Stimulated activated CD4-positive, alpha-beta T cell treated with anti-CD3 and anti-CD28 coated beads, Interleukin-4, amount 100 ng/mL, for 24 hours (primary cell): ENCODE results near the gene PDZD2.

Experiments
- DNase-seq: peaks from one replicate; pipeline ENCODE4 v3.0.0-alpha.2; 2020

Gene PDZD2

DNA sequence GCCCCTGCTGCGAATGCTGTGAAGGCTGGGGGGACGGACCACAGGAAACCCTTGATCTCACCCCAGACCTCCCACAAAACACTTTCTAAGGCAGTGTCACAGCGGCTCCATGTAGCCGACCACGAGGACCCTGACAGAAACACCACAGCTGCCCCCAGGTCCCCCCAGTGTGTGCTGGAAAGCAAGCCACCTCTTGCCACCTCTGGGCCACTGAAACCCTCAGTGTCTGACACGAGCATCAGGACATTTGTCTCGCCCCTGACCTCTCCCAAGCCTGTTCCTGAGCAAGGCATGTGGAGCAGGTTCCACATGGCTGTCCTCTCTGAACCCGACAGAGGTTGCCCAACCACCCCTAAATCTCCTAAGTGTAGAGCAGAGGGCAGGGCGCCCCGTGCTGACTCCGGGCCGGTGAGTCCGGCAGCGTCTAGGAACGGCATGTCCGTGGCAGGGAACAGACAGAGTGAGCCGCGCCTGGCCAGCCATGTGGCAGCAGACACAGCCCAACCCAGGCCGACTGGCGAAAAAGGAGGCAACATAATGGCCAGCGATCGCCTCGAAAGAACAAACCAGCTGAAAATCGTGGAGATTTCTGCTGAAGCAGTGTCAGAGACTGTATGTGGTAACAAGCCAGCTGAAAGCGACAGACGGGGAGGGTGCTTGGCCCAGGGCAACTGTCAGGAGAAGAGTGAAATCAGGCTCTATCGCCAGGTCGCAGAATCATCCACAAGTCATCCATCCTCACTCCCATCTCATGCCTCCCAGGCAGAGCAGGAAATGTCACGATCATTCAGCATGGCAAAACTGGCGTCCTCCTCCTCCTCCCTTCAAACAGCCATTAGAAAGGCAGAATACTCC is 450.4 kb downstream of the PDZD2 start:
- DNase-seq: no peak

- DNase-seq: no peak
These were observed 451.3 kb downstream of the PDZD2 start for GRCh38 chr5:32090026-32090754.

- no peak for DNase-seq
These were observed 451.8 kb downstream of the PDZD2 start for GRCh38 chr5:32090755-32091128.

- DNase-seq: peak; percentile 73
These were observed 454.2 kb downstream of the PDZD2 start for GRCh38 chr5:32092938-32093812.

DNA sequence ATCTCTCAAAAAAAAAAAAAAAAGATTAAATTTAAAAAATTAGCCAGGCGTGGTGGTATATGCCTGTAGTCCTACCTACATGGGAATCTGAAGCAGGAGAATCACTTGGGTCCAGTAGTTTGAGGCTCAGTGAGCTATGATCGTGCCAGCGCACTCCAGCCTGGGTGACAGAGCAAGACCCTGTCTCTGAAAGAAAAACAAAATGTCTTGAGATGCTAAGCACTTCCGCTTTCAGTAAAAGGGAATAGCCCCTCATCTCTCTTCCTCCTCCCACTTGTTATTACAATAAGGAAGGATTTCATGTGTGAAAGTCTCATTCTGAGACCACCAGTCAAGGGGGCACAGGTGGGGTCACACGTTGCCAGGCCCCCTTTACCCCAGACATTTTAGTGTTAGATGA is 455.8 kb downstream of the PDZD2 start:
- no peak for DNase-seq

GRCh38 chr5:32095261-32095671 is 456.3 kb downstream of the PDZD2 start:
- DNase-seq: no peak

DNA sequence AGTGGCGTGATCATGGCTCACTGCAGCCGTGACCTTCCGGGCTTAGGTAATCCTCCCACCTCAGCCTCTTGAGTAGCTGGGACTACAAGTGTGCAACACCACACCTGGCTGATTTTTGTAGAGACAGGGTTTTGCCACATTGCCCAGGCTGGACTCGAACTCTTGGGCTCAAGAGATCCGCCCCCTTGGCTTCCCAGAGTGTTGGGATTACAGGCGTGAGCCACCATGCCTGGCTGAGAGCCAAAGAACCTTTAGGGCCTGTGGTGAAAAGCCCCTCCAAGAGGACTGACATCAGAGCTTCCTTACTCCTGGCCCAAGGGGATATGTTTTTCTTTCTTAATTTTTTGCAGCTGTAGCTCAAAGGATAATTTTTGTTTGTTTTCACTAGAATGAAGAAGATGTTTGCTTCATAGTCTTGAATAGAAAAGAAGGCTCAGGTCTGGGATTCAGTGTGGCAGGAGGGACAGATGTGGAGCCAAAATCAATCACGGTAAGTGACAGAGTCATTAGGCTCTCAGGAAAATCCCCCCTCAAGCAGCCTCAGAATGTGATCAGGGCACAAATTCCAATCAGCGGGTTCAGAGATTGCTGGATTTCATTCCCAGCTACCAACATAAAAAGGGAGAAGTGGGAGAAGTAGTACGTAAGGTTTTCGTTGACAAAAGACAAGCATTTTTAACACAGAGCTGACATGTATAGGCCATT is 458.1 kb downstream of the PDZD2 start:
- no peak for DNase-seq

DNA sequence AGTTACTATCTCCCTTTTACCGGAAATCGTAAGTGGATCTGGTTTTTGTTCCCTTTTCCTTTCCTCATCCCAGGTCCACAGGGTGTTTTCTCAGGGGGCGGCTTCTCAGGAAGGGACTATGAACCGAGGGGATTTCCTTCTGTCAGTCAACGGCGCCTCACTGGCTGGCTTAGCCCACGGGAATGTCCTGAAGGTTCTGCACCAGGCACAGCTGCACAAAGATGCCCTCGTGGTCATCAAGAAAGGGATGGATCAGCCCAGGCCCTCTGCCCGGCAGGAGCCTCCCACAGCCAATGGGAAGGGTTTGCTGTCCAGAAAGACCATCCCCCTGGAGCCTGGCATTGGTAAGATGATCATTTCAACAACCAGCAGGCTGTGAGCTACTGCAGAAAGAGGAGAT is 459.4 kb downstream of the PDZD2 start:
- no peak for DNase-seq

GRCh38 chr5:32098890-32099310 is 460.0 kb downstream of the PDZD2 start:
- no peak for DNase-seq

GRCh38 chr5:32099486-32100035 is 460.6 kb downstream of the PDZD2 start:
- DNase-seq: no peak

DNA sequence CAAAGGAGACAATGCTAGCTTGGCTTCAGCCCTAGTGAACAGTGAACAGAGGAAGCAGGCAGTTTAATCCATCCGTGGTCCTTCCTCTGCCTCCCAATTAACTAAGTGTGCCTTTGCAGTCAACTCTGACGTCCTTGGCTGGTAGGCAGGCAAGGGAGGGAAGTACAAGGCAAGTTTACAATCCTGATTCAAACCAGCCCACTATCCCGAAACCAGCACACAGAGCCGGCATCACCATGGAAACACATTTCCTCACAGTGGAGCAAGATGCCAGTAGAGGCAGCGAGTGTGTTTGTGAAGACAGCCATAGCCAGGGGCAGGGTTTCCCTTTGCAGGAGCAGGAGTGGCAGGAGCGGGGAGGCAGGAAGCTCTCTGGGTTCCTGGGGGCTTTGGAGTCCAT is 461.3 kb downstream of the PDZD2 start:
- no peak for DNase-seq

DNA sequence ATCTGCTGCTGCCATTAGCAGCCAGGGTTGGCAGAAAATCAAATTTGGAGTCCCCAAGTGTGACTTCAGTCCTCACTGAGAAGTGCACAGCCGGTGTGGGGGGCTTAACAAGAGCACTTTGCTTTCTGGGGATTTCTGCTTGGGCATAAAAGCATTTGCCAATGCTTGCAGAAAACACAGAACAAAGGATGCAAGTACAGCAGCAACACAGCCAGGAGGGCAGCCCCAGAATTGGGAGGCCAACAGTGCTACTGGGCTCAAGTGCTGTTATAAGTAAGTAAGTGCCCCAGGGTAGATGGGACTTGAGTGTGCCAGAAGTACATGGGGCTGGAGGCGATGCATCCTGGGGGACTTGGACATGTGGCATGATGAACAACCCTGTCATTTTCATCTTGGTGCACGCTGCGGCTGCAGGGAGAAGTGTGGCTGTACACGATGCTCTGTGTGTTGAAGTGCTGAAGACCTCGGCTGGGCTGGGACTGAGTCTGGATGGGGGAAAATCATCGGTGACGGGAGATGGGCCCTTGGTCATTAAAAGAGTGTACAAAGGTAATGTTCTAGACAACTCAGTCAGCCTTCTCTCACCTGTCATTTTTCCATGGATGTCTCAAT is 461.9 kb downstream of the PDZD2 start:
- no peak for DNase-seq

DNA sequence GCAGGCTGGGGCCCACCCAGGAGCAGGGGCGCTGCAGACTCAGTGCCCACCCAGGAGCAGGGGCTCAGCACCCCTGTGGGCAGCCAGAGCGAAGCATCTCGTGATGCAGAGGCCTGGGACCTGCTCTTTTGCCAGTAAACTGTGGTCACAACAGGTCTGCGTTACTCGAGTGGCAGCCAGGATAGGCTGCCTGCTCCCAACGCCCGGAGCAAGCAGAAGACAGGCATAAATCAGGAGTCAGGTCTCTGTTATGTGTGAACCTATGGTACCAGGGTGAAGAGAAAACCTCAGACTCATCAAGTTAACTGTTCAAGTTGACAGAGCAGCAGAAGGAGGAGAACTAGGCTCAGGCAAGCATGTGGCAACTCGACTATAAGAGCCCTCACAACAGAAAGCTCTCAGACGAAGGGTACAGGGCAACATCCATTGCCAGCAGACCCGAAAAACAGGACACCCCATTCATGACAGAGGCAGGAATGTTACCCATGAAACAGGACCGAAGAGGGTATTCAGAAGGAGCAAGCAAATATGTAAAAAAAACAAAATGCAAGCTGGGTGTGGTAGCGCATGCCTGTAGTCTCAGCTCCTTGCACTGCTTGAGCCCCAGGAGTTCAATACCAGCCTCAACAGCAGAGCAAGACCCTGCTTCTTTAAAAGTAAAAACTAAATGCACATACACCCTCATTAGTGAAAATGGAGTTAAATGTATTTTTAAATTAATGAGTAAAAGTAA is 463.5 kb downstream of the PDZD2 start:
- no peak for DNase-seq

- DNase-seq: no peak
These were observed 464.6 kb downstream of the PDZD2 start for GRCh38 chr5:32103521-32103920.

- DNase-seq: no peak
These were observed 468.4 kb downstream of the PDZD2 start for GRCh38 chr5:32107291-32107690.

GRCh38 chr5:32108167-32108566 is 469.2 kb downstream of the PDZD2 start:
- DNase-seq: no peak

DNA sequence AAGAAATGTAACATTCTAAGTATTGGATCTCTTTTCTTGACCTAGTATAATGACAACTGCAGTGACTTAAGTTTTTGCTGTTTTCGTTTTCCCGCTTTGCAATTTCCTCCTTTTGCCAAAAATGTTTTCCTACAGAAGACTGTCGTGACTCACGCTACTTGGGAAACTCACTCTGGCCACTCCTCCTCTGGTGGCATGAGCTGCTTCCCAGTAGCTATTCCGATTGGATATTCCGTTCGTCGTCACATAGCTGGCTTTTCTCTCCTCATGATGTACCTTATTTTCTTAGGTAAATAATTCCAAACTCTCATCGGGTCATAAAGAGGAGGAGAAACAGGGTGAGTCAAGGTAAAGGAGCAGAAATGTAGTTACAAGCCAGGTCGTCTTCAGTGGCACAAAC is 470.3 kb downstream of the PDZD2 start:
- DNase-seq: no peak

DNA sequence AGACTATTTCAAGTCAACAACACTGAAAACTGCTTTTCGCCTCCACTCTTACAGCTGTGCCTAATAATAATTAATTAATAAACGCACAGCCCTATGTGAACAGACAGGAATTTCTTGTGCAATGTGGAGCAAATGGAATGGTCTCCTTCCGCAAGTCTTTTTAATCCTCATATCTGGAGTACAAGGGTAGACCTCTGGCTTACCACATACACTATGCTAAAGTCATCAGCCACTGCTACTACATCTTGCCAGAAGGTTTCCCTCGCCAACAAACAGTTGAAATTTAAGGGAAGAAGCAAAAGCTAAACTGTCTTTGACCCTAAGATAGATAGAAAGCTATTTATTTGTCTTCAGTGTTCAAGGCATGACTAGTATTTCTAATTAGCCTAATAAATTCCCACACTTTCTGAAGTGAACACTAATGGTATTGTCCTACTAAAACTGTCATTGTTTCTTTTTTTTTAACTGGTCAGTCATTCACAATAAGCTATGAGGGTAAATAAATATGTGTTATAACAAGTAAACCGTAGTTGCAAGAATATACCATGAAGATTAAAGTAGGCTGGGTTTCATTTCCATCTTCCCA is 471.3 kb downstream of the PDZD2 start:
- DNase-seq: no peak

- no peak for DNase-seq
These were observed 477.1 kb downstream of the PDZD2 start for GRCh38 chr5:32115985-32116384.

GRCh38 chr5:32116574-32117313 is 477.8 kb downstream of the PDZD2 start:
- no peak for DNase-seq
